Astrocyte (in vitro differentiated cells and primary cell): ENCODE data around the gene DCLK1. TPM values are rescaled to one million over a fixed set of nuclear protein-coding genes. Genes with fewer than 3 reads are reported as not detected.
A peak's percentile ranks its signal among the peaks of the same experiment; 100 is the strongest.

Experiments used
- DNase-seq: peaks from one replicate; pipeline ENCODE4 v3.0.0-alpha.2; 2010; ENCODE audit warnings: low read depth
- FAIRE-seq: peaks from 2 replicates; lab custom pipeline; 2011; peaks lifted over from hg19 to GRCh38; lab: Jason Lieb, UNC
- H2AFZ ChIP-seq: 2 replicates; pipeline ENCODE4 v1.6.0; 2012; ENCODE audit warnings: low read depth, low read length, inconsistent platforms
- H3K27ac ChIP-seq: 2 replicates; pipeline ENCODE4 v1.5.1; 2011; ENCODE audit warnings: low read depth, low read length, inconsistent platforms
- H3K27me3 ChIP-seq: 2 replicates; pipeline ENCODE4 v1.6.0; 2011; ENCODE audit warnings: low read length, inconsistent platforms; ENCODE audit not compliant: insufficient read depth
- H3K36me3 ChIP-seq: 2 replicates; pipeline ENCODE4 v1.5.1; 2011; ENCODE audit warnings: low read length, inconsistent platforms; ENCODE audit not compliant: insufficient read depth
- H3K4me1 ChIP-seq: 2 replicates; pipeline ENCODE4 v1.5.1; 2011; ENCODE audit warnings: low read length, inconsistent platforms; ENCODE audit not compliant: insufficient read depth
- H3K4me2 ChIP-seq: 2 replicates; pipeline ENCODE4 v1.6.0; 2012; ENCODE audit warnings: low read length, inconsistent platforms
- H3K4me3 ChIP-seq: 2 replicates; pipeline ENCODE4 v1.5.1; 2011; ENCODE audit warnings: low read depth, mild to moderate bottlenecking, low read length, inconsistent platforms; ENCODE audit not compliant: insufficient read depth
- H3K79me2 ChIP-seq: 2 replicates; pipeline ENCODE4 v1.6.0; 2012; ENCODE audit warnings: mild to moderate bottlenecking, low read length, inconsistent platforms; ENCODE audit not compliant: insufficient read depth
- H3K9ac ChIP-seq: 2 replicates; pipeline ENCODE4 v1.6.0; 2012; ENCODE audit warnings: mild to moderate bottlenecking, low read length, inconsistent platforms
- H3K9me3 ChIP-seq: 2 replicates; pipeline ENCODE4 v1.5.1; 2012; ENCODE audit warnings: low read depth, mild to moderate bottlenecking, low read length, inconsistent platforms; ENCODE audit not compliant: insufficient read depth
- H4K20me1 ChIP-seq: 2 replicates; pipeline ENCODE4 v1.6.0; 2012; ENCODE audit warnings: low read length, inconsistent platforms; ENCODE audit not compliant: insufficient read depth
- H3K27ac Mint-ChIP-seq: one replicate; pipeline ENCODE4 v1.8.0; 2021; ENCODE audit warnings: mild to moderate bottlenecking, mixed read lengths; ENCODE audit not compliant: unreplicated experiment
- H3K27me3 Mint-ChIP-seq: one replicate; pipeline ENCODE4 v1.8.0; 2021; ENCODE audit warnings: low read depth, mixed read lengths; ENCODE audit not compliant: unreplicated experiment
- H3K36me3 Mint-ChIP-seq: one replicate; pipeline ENCODE4 v1.8.0; 2021; ENCODE audit warnings: low read depth, mixed read lengths; ENCODE audit not compliant: unreplicated experiment
- H3K4me1 Mint-ChIP-seq: one replicate; pipeline ENCODE4 v1.8.0; 2021; ENCODE audit warnings: low read depth, mixed read lengths; ENCODE audit not compliant: unreplicated experiment
- H3K4me3 Mint-ChIP-seq: one replicate; pipeline ENCODE4 v1.8.0; 2021; ENCODE audit warnings: mild to moderate bottlenecking, moderate library complexity, mixed read lengths; ENCODE audit not compliant: unreplicated experiment
- H3K9me3 Mint-ChIP-seq: one replicate; pipeline ENCODE4 v1.8.0; 2021; ENCODE audit warnings: mild to moderate bottlenecking, mixed read lengths; ENCODE audit not compliant: unreplicated experiment
- CTCF ChIP-seq: IDR thresholded peaks from 2 replicates; pipeline ENCODE4 v1.5.1; 2011; ENCODE audit warnings: low read depth, mild to moderate bottlenecking, inconsistent platforms, low read length, moderate library complexity; ENCODE audit not compliant: insufficient read depth
- EZH2 ChIP-seq: IDR thresholded peaks from 2 replicates; pipeline ENCODE4 v1.6.1; 2012; ENCODE audit warnings: mild to moderate bottlenecking, low read length, inconsistent platforms; ENCODE audit not compliant: insufficient read depth
- total RNA-seq: library from RNA; stranded (reverse); gene quantifications from 2 replicates; pipeline ENCODE4 v1.2.1, GENCODE V29; 2021

DCLK1 gene
- total RNA-seq, 1 donor from 2014 or later: 4.9 TPM

GRCh38 chr13:35741657-35742056 is 389.5 kb downstream of the DCLK1 start:
- Histone ChIP-seq H3K36me3 (no peaks in the 10 kb centered on the region), H3K79me2 (no peaks in the 10 kb centered on the region), H4K20me1 (no peaks in the 10 kb centered on the region), H3K4me2 (no peak overlapping the region), H3K4me1 (no peaks in the 10 kb centered on the region), H3K9ac (no peak overlapping the region), H3K4me3 (no peak overlapping the region), H3K27ac (no peak overlapping the region), H2AFZ (no peak overlapping the region), H3K9me3 (no peaks in the 10 kb centered on the region), H3K27me3 (no peaks in the 10 kb centered on the region)
- Mint-ChIP-seq H3K27me3 (no peaks in the 10 kb centered on the region), H3K27ac (no peak overlapping the region), H3K4me1 (peaks cover 11% of the 10 kb centered on the region), H3K36me3 (no peaks in the 10 kb centered on the region), H3K4me3 (no peak overlapping the region), H3K9me3 (peaks cover 9% of the 10 kb centered on the region)
- TF ChIP-seq CTCF (no peak), EZH2 (no peak)
- DNase-seq (no peak), FAIRE-seq (no peak)

GRCh38 chr13:35736876-35737275 is 394.3 kb downstream of the DCLK1 start:
- no peaks in the 10 kb centered on the region for H3K9me3 ChIP-seq
- H3K36me3 ChIP-seq: no peaks in the 10 kb centered on the region
- Mint-ChIP-seq H3K4me3 (no peak overlapping the region), H3K36me3 (no peaks in the 10 kb centered on the region), H3K9me3 (peaks cover 2% of the 10 kb centered on the region), H3K27me3 (no peaks in the 10 kb centered on the region), H3K27ac (no peak overlapping the region), H3K4me1 (no peaks in the 10 kb centered on the region)
- H2AFZ ChIP-seq: no peak overlapping the region
- FAIRE-seq (no peak), DNase-seq (no peak)
- no peaks in the 10 kb centered on the region for H3K4me1 ChIP-seq
- no peak overlapping the region for H3K27ac ChIP-seq
- H3K9ac ChIP-seq: no peak overlapping the region
- no peaks in the 10 kb centered on the region for H3K27me3 ChIP-seq
- H3K4me2 ChIP-seq: no peak overlapping the region
- no peak overlapping the region for H3K4me3 ChIP-seq
- TF ChIP-seq CTCF (no peak), EZH2 (no peak)
- no peaks in the 10 kb centered on the region for H4K20me1 ChIP-seq
- H3K79me2 ChIP-seq: no peaks in the 10 kb centered on the region

GRCh38 chr13:35733827-35734226 is 397.4 kb downstream of the DCLK1 start:
- no peak overlapping the region for H3K27ac ChIP-seq
- H3K27me3 ChIP-seq: no peaks in the 10 kb centered on the region
- H3K27me3 Mint-ChIP-seq: no peaks in the 10 kb centered on the region
- no peaks in the 10 kb centered on the region for H3K4me1 ChIP-seq
- H3K9me3 Mint-ChIP-seq: no peaks in the 10 kb centered on the region
- H4K20me1 ChIP-seq: no peaks in the 10 kb centered on the region
- H3K9ac ChIP-seq: no peak overlapping the region
- H3K36me3 Mint-ChIP-seq: no peaks in the 10 kb centered on the region
- peak overlapping the region; percentile 23 for H2AFZ ChIP-seq
- DNase-seq (no peak), FAIRE-seq (no peak)
- H3K36me3 ChIP-seq: no peaks in the 10 kb centered on the region
- no peak overlapping the region for H3K4me2 ChIP-seq
- no peaks in the 10 kb centered on the region for H3K4me1 Mint-ChIP-seq
- H3K4me3 Mint-ChIP-seq: no peak overlapping the region
- H3K4me3 ChIP-seq: no peak overlapping the region
- no peaks in the 10 kb centered on the region for H3K79me2 ChIP-seq
- H3K27ac Mint-ChIP-seq: no peak overlapping the region
- no peak for TF ChIP-seq EZH2
- no peak for TF ChIP-seq CTCF
- no peaks in the 10 kb centered on the region for H3K9me3 ChIP-seq
